HG03520 (cell line): ENCODE data around the gene MUC4.
"Not testable (repeated sequence)": the region's sequence is repeated elsewhere in the genome, so short reads cannot be mapped to it uniquely, and the experiment has no call there.

Experiments
- ATAC-seq: cut with Tn5 transposase; IDR thresholded peaks from one replicate; pipeline ENCODE4 v1.9.1; 2021; ENCODE audit warnings: mild to moderate bottlenecking, moderate library complexity; ENCODE audit not compliant: unreplicated experiment

MUC4 gene

GRCh38 chr3:195763076-195763830 lies 48.5 kb downstream of the MUC4 start:
- no peak for ATAC-seq

GRCh38 chr3:195762611-195763010 lies 49.1 kb downstream of the MUC4 start:
- no peak for ATAC-seq

GRCh38 chr3:195762249-195762585 lies 49.5 kb downstream of the MUC4 start:
- ATAC-seq = no peak

DNA sequence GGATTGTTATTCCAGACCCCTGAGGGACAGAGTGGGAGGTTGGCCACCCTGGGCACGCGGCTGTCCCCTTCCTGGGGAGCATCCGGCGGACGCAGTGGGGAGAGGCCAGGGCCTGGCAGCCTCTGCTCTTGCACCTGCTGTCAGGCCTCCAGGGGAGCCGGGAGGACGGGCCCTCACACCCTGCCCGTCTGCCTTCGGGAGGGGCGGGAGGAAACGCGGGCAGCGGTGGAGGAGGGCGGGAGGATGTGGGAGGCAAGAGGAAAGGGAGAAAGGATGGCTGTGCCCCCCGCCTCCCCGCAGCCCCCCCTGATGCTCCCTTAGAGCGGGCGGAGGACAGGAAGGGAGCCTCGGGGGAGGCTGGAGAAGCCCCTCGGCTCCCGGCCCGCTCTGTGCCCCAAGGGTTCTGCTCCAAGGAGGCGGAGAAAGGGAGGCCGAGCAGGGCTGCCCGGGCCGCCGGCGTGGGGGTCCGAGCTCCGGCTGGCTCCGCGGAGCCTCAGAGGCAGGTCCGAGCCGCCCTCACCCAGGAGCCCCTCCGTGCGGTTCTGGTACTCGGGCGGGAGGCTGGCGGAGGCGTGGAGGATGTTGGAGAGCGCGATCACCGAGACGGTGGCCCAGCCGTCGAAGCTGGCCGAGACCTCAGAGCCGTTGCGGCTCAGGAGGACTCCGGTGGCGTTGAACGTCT lies 50.0 kb downstream of the MUC4 start:
- no peak for ATAC-seq

DNA sequence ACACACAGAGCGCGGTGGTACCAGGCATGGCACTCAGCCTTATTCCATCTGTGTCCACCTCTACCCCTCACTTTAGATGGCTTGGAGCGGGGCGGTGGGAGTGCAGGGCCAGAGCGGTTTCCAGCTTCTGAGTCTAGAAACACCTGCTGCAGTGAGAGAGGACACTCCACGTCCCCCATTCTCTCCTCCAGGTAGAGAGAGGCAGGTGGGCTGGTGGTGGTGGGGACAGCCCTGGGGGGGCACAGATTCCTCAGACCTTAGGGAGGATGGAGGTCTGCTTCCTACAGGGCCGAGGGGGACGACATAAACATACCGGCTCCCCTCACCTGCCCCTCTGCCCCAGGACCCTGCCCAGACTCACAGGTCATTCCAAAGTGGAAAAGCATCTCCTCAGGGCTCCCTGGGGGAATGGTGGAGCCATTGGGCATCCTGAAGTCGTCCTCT lies 50.6 kb downstream of the MUC4 start:
- no peak for ATAC-seq

GRCh38 chr3:195760345-195761122 lies 51.2 kb downstream of the MUC4 start:
- ATAC-seq = no peak

GRCh38 chr3:195758721-195759353 lies 52.9 kb downstream of the MUC4 start:
- ATAC-seq = no peak

DNA sequence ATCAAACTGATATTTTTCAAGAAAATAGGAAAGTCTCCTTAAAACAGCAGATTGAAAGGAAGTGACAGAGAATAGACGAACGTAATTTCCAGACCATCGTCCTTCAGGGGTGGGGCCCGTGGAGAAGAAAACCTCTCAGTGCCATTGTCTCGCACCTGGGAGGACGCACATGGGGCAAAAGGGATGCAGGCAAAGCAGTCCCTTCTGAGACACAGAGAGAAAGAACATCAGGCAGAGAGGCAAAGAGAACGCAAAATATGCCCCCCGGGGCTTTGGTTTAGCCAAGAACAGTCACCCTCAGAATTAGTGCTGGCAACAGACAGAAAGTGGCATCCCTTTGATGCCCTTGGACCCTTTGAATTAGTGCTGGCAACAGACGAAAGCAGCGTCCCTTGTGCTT lies 53.9 kb downstream of the MUC4 start:
- no peak for ATAC-seq

DNA sequence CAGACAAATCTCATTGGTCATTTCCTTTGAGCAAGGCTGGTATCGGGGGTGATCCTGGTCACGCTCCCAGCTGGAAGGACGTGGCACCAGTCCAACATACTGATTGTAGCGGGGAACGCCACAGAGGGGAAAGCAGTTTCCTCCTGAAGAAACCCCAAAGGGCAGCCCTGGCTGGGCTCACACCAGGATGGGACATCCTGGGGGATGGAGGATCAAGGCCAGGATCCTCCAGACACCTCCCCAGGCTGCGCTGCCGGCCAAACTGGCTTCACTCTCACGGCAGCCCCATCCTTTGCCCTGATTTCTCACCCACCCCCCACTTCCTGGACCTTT lies 54.3 kb downstream of the MUC4 start:
- ATAC-seq = no peak

DNA sequence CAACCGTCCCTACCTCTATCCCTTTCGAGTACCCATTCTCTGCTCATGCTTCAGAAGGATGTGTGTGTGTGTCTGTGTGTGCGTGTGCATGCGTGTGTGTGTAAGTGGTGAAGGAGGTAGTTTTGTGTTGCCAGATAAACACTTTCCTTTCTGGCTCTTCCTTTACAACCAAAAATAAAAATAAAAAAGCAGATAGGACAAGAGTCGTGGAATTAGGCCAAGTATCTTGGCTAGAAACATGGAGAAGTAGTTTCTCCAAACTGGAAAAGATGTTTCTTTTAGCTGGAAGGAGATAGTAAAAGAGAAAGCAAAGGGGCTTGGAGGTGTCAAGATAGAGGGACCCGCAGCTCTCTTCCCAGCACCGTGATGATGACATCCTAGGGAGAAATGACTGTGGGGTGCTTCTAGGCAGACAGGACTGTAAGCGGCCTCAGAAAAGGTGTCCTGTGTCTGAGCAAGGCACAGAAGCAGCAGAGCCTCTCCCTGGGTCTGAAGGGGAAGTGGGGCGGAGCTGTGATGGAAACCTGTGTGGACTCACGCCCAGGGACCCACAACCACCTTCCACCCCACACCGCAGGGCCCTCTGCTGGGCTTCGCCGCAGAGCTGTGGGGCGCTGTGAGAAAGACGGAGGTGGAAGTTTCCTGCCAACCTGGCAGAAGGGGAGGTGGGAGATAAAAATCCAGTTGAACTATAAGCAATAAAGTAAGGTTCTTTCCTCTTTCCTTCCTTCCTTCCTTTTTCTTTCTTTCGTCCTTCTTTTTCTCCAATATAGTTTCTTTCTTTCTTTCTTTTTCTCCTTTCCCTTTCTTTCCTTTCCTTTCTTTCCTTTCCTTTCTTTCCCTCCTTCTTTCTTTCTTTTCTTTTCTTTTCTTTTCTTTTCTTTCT lies 55.7 kb downstream of the MUC4 start:
- no peak for ATAC-seq

- ATAC-seq = no peak
These were observed 56.3 kb downstream of the MUC4 start for GRCh38 chr3:195755391-195755790.

GRCh38 chr3:195754906-195755305 lies 56.8 kb downstream of the MUC4 start:
- no peak for ATAC-seq

- ATAC-seq = no peak
These were observed 57.6 kb downstream of the MUC4 start for GRCh38 chr3:195754141-195754540.

DNA sequence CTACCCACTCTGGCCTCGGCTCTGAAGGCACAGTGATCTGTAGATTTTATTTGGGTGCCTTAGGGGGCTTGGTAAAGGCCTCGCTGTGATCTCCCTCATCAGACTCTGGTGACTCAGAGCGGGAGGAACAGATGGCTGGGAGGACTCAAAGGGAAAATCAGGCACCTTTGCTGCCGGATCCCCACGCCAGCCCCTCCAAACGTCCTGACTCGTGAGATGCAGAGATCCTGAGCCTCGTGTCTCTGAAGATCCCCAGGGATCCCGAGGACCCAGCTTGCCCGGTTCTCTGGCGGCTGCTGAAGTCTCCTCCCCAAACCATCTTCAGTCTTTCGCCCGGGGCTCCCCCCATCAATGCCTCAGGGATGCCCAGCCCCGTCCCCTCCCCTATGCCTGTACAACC lies 58.1 kb downstream of the MUC4 start:
- no peak for ATAC-seq

GRCh38 chr3:195752546-195753331 lies 59.0 kb downstream of the MUC4 start:
- ATAC-seq = no peak

DNA sequence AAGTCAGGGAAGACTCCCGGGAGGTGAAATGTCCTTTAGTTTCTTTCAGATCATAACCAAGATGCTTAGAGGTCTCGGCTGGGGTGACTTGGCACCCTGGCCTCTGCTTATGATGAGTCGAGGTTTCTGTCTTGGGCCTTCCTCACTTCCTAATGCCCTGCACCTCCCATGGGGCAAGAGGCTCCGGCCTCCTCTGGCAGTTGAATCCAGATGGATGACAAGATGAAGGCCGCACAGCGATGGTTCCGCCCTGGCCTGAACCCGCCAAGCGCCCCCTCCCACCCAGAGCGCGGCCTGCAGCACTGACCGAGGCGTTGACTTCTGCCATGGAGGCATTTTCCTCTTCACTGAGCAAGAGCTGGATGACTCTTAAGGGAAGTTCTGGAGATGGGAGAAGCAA lies 59.7 kb downstream of the MUC4 start:
- ATAC-seq = no peak

DNA sequence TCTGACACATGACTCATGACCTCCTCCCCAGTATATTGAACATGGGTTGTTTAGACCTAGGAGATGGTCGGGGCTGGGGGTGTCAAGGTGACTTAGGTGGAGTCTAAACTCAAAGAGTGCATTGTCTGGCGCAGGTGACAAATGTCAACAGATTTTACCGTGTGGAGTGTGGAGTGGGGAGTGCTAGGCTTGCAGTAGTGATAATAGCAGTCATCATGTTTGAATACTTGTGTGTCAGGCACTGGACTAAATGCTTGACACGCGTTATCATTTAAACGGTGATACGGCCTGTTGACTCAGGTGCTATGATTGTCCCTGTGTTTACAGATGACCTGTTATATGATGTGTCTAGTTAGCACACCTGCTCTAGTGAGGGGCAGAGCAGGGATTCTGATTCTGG lies 60.2 kb downstream of the MUC4 start:
- ATAC-seq = no peak

- no peak for ATAC-seq
These were observed 60.8 kb downstream of the MUC4 start for GRCh38 chr3:195750797-195751520.

- not testable (repeated sequence) for ATAC-seq
These were observed 62.6 kb downstream of the MUC4 start for GRCh38 chr3:195749101-195749500.
